K562 (cell line): ENCODE results near the gene STRA8. TPM values are rescaled to one million over a fixed set of nuclear protein-coding genes. Genes with fewer than 3 reads are reported as not detected.
A peak's percentile ranks its signal among the peaks of the same experiment; 100 is the strongest.
"Not testable (repeated sequence)": the region's sequence is repeated elsewhere in the genome, so short reads cannot be mapped to it uniquely, and the experiment has no call there.

Experiments
- ATAC-seq: fragments of 200-7000 bp; cut with Tn5 transposase; 3 replicates; pipeline ENCODE4 v1.9.1; 2020; ENCODE audit warnings: moderate library complexity
- BruUV-seq: library from RNA; stranded (reverse); fragments of 400-500 nt; replicated peaks from 2 replicates; lab custom pipeline; 2021; lab: Mats Ljungman, UMichigan
- CTCF ChIA-PET: fragments of 300-600 bp; formaldehyde crosslinking; extraction: SDS; loops from one replicate; lab custom pipeline; 2021; ENCODE audit warnings: low intra/inter-chr PET ratio; lab: Yijun Ruan, JAX
- POLR2A ChIA-PET: fragments of 300-600, 350-650 bp; sonication (Branson Sonifier 250); formaldehyde crosslinking; extraction: SDS; loops from one replicate; lab custom pipeline; 2021; ENCODE audit warnings: antibody characterized with exemption, inconsistent platforms; lab: Yijun Ruan, JAX
- DNase-seq, 4 experiments: peaks; one replicate each; pipeline versions ENCODE4 v3.0.0 to v3.0.0-alpha.2; 2011 to 2018; ENCODE audit warnings: low spot score in 3 of 4, mixed read lengths in 3 of 4; ENCODE audit errors: extremely low read depth in 1 of 4
- FAIRE-seq: peaks from 2 replicates; lab custom pipeline; 2011; peaks lifted over from hg19 to GRCh38; lab: Jason Lieb, UNC
- H2AFZ ChIP-seq: 2 replicates; pipeline ENCODE4 v1.6.0; 2011; ENCODE audit warnings: low read depth, low read length, control low read depth, inconsistent platforms
- H3K27ac ChIP-seq: fragments of 200-600 bp; 3 replicates; pipeline ENCODE4 v1.8.0; 2011; ENCODE audit warnings: low read depth, mild to moderate bottlenecking, control low read depth, inconsistent platforms, low read length, moderate library complexity, mixed read lengths; ENCODE audit errors: extremely low read depth
- H3K27me3 ChIP-seq, 2 experiments: fragments of 300-600 bp in 1 of 2; 2 replicates in 1 of 2; 3 replicates in 1 of 2; pipeline versions ENCODE4 v1.6.0 to v1.8.0; 2011; ENCODE audit warnings: inconsistent platforms in 2 of 2, low read length in 2 of 2, mild to moderate bottlenecking in 1 of 2, mixed read lengths in 1 of 2, moderate library complexity in 1 of 2; ENCODE audit not compliant: control insufficient read depth in 2 of 2, insufficient read depth in 2 of 2
- H3K36me3 ChIP-seq: fragments of 300-600 bp; 3 replicates; pipeline ENCODE4 v1.8.0; 2011; ENCODE audit warnings: mild to moderate bottlenecking, low read length, inconsistent platforms; ENCODE audit not compliant: control insufficient read depth, insufficient read depth
- H3K4me1 ChIP-seq, 2 experiments: fragments of 200-600 bp in 1 of 2; replicated peaks in 1 of 2; 2 replicates in 1 of 2; 3 replicates in 1 of 2; pipeline versions ENCODE4 v1.5.1 to v1.8.0; 2011; ENCODE audit warnings: inconsistent platforms in 2 of 2, low read length in 2 of 2, mild to moderate bottlenecking in 1 of 2, mixed read lengths in 1 of 2, moderate library complexity in 1 of 2; ENCODE audit not compliant: control insufficient read depth in 2 of 2, insufficient read depth in 2 of 2
- H3K4me2 ChIP-seq: 2 replicates; pipeline ENCODE4 v1.6.1; 2011; ENCODE audit warnings: low read length, control low read depth, inconsistent platforms, mixed read lengths; ENCODE audit not compliant: insufficient read depth
- H3K4me3 ChIP-seq: fragments of 200-600 bp; sonication (generic), shearing (Covaris generic); 2 replicates; pipeline ENCODE4 v1.5.1; 2016; ENCODE audit warnings: control low read depth, inconsistent platforms
- H3K79me2 ChIP-seq: fragments of 200-600 bp; 3 replicates; pipeline ENCODE4 v1.8.0; 2011; ENCODE audit warnings: low read length, inconsistent platforms; ENCODE audit not compliant: control insufficient read depth, insufficient read depth
- H3K9ac ChIP-seq, 2 experiments: 2 replicates each; pipeline versions ENCODE4 v1.6.0 to v1.6.1; 2011; ENCODE audit warnings: low read depth in 2 of 2, low read length in 2 of 2, control low read depth in 1 of 2, inconsistent platforms in 1 of 2, mild to moderate bottlenecking in 1 of 2, mixed read lengths in 1 of 2; ENCODE audit not compliant: insufficient read depth in 1 of 2
- H3K9me1 ChIP-seq: one replicate; pipeline ENCODE4 v1.6.0; 2011; ENCODE audit warnings: inconsistent platforms, mild to moderate bottlenecking, low read length, moderate library complexity; ENCODE audit not compliant: control insufficient read depth, insufficient read depth
- H3K9me3 ChIP-seq: replicated peaks from 2 replicates; pipeline ENCODE4 v1.5.1; 2011; ENCODE audit warnings: low read depth, low read length, inconsistent platforms; ENCODE audit not compliant: control insufficient read depth, insufficient read depth
- H4K20me1 ChIP-seq: replicated peaks from 2 replicates; pipeline ENCODE4 v1.6.1; 2011; ENCODE audit warnings: low read length, inconsistent platforms, mixed read lengths; ENCODE audit not compliant: control insufficient read depth, insufficient read depth
- DPF2 ChIP-seq: fragments of 450-650 bp; IDR thresholded peaks from 2 replicates; pipeline ENCODE4 v1.6.1; 2016
- KLF1 ChIP-seq: fragments of 450-650 bp; IDR thresholded peaks from 2 replicates; pipeline ENCODE4 v1.6.1; 2016; ENCODE audit warnings: missing genetic modification characterization, missing compliant biosample characterization
- L3MBTL2 ChIP-seq: fragments of 450-650 bp; IDR thresholded peaks from 2 replicates; pipeline ENCODE4 v1.6.1; 2016; ENCODE audit warnings: mild to moderate bottlenecking, moderate library complexity
- MTA3 ChIP-seq: fragments of 450-650 bp; formaldehyde crosslinking; IDR thresholded peaks from 2 replicates; pipeline ENCODE4 v1.6.1; 2017; ENCODE audit warnings: mild to moderate bottlenecking, borderline replicate concordance
- NFIC ChIP-seq: fragments of 450-650 bp; IDR thresholded peaks from 2 replicates; pipeline ENCODE4 v1.6.1; 2017; ENCODE audit warnings: mild to moderate bottlenecking, inconsistent platforms
- TEAD1 ChIP-seq, 2 experiments: fragments of 450-650 bp in 1 of 2; sonication (generic) in 1 of 2; formaldehyde crosslinking; IDR thresholded peaks; 2 replicates each; pipeline versions ENCODE4 v1.4.0 to v1.8.0; 2020 to 2022; ENCODE audit warnings: mild to moderate bottlenecking in 2 of 2, missing genetic modification reagents in 1 of 2
- ZBTB40 ChIP-seq, 2 experiments: fragments of 450-650 bp in 1 of 2; sonication (generic) in 1 of 2; formaldehyde crosslinking in 1 of 2; IDR thresholded peaks; 2 replicates each; pipeline versions ENCODE4 v1.7.1 to v1.9.0; 2016 to 2022; ENCODE audit warnings: inconsistent platforms in 1 of 2, mild to moderate bottlenecking in 1 of 2, missing genetic modification reagents in 1 of 2
- WGBS: fragments of 100-300 bp; shearing (Covaris generic); methylation state at CpG from one replicate; pipeline ENCODE4 v1.1.6; 2016; ENCODE audit warnings: low coverage, mixed read lengths; ENCODE audit not compliant: insufficient coverage; ENCODE audit errors: missing lambda C conversion rate; 5-methylcytosine and 5-hydroxymethylcytosine counted together
- in situ Hi-C: fragments of 300-500 bp; cut with MboI; formaldehyde crosslinking; loops from 4 replicates; pipeline ENCODE4 v1.15.0; 2018; ENCODE audit warnings: inconsistent platforms, mixed read lengths
- intact Hi-C: fragments of 100-400 bp; cut with micrococcal nuclease; formaldehyde crosslinking; loops from 2 replicates; pipeline ENCODE4 v1.14.2; 2022
- polyA plus RNA-seq, 8 experiments: library from polyadenylated mRNA; depleted of rRNA in 4 of 8; stranded (reverse) in 5 of 8; unstranded in 3 of 8; fragments of >200 nt; fragmentation: Nextera tagmentation in 2 of 8; fragmentation: Illumina TruSeq in 1 of 8; extraction: Ambion mirVana in 2 of 8; extraction: Trizol in 1 of 8; gene quantifications; 2 replicates each; pipeline versions ENCODE4 v1.2.1 to v1.2.3, GENCODE V29; 2011 to 2014; ENCODE audit warnings: inconsistent platforms in 1 of 8, missing spikeins in 1 of 8
- total RNA-seq, 7 experiments: library from RNA; depleted of rRNA in 6 of 7; stranded (reverse); fragments of >200 nt in 6 of 7; fragmentation: Illumina TruSeq in 2 of 7; extraction: Trizol in 2 of 7; gene quantifications; 2 replicates each; pipeline versions ENCODE4 v1.2.1 to v1.2.3, GENCODE V29; 2011 to 2021; ENCODE audit warnings: low replicate concordance in 1 of 7
- TF ChIP-seq, protein P1 (sequence below), 2 experiments: fragments of 200-800 bp in 1 of 2; sonication (Bioruptor generic) in 1 of 2; sonication (generic) in 1 of 2; formaldehyde crosslinking in 1 of 2; IDR thresholded peaks in 1 of 2; conservative IDR thresholded peaks in 1 of 2; 2 replicates each; pipeline versions ENCODE4 v1.5.0 to v1.6.1; 2016 to 2020; ENCODE audit warnings: missing compliant biosample characterization in 1 of 2, missing genetic modification characterization in 1 of 2, missing genetic modification reagents in 1 of 2

Gene STRA8
- total and polyA plus RNA-seq, 9 of the 15 experiments (the other 6 are each of a cell fraction or from before 2014, with no cell fraction given), result not detected

GRCh38 chr7:135211946-135212685 is 21.5 kb upstream of the STRA8 start:
- peak overlapping the region; percentile 64 for H3K27ac ChIP-seq
- TF ChIP-seq MTA3 (peak; percentile 48; the same call in 1 of the 2 replicates), TEAD1 (CRISPR knock-in tag; IDR thresholded peaks at IDR 0.05) (0 out of 4 replicates have a peak, but pooled peaks of 1 of the 2 experiments have one; percentile 33), DPF2 (0 out of 2 replicates have a peak, but pooled peaks have one; percentile 19), L3MBTL2 (peak; percentile 60), ZBTB40 (IDR thresholded peaks at IDR 0.05) (peak; percentile 11; the same call in 1 of the 2 replicates), NFIC (0 out of 2 replicates have a peak, but pooled peaks have one; percentile 4), KLF1 (tag) (peak; percentile 27; the same call in 1 of the 2 replicates)
- TF ChIP-seq, protein P1, sequence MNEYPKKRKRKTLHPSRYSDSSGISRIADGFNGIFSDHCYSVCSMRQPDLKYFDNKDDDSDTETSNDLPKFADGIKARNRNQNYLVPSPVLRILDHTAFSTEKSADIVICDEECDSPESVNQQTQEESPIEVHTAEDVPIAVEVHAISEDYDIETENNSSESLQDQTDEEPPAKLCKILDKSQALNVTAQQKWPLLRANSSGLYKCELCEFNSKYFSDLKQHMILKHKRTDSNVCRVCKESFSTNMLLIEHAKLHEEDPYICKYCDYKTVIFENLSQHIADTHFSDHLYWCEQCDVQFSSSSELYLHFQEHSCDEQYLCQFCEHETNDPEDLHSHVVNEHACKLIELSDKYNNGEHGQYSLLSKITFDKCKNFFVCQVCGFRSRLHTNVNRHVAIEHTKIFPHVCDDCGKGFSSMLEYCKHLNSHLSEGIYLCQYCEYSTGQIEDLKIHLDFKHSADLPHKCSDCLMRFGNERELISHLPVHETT (CRISPR knock-in tag; conservative IDR thresholded peaks at IDR 0.05 in 1 of 2, IDR thresholded peaks at IDR 0.05 in 1 of 2), result peak in 1 of 2 experiments; percentile 64; a peak in 1 of 4 replicates
- not testable (repeated sequence) for TF ChIP-seq ZBTB40 (CRISPR knock-in tag; IDR thresholded peaks at IDR 0.05)

More at GRCh38 chr7:135211946-135212685, 21.5 kb upstream of the STRA8 start:
- H3K79me2 ChIP-seq, H4K20me1 ChIP-seq, H3K27me3 ChIP-seq, H3K9me1 ChIP-seq, CTCF ChIA-PET, DNase-seq, ATAC-seq, intact Hi-C loops, H3K36me3 ChIP-seq, H3K9me3 ChIP-seq, FAIRE-seq, in situ Hi-C loops: not testable (repeated sequence)
- Histone ChIP-seq H3K4me1 (peaks cover 16 to 27% of the 10 kb centered on the region in 2 experiments), H3K4me2 (peak overlapping the region; percentile 100), H3K4me3 (peak overlapping the region; percentile 90), H2AFZ (peak overlapping the region; percentile 100), H3K9ac (peak overlapping the region; percentile 76 to 96)
- POLR2A ChIA-PET, result interaction anchor here (1.2 to 2.0 kb wide), 2 partner anchors 18 to 225 kb away, joined by 3 to 6 read pairs; no protein-coding TSS in a partner anchor
- 54% methylated on average over 27 of the region's 30 CpGs for WGBS
- TSS peak; percentile 82 for BruUV-seq
